IMR-90 (cell line): ENCODE measurements around the gene MRGPRE. TPM values are rescaled to one million over a fixed set of nuclear protein-coding genes. Genes with fewer than 3 reads are reported as not detected.

Source experiments
- ATAC-seq: fragments of 200-7000 bp; cut with Tn5 transposase; 2 replicates; pipeline ENCODE4 v1.9.1; 2020; ENCODE audit warnings: low read depth, mild to moderate bottlenecking, moderate library complexity
- BruUV-seq: library from RNA; stranded (reverse); fragments of 400-500 nt; replicated peaks from 2 replicates; lab custom pipeline; 2021; lab: Mats Ljungman, UMichigan
- CTCF ChIA-PET: fragments of 300-600 bp; formaldehyde crosslinking; extraction: SDS; loops from one replicate; lab custom pipeline; 2021; ENCODE audit warnings: antibody characterized with exemption; lab: Yijun Ruan, JAX
- POLR2A ChIA-PET: fragments of 300-600 bp; sonication (Branson Sonifier 250); formaldehyde crosslinking; loops from one replicate; lab custom pipeline; 2022; ENCODE audit warnings: antibody characterized with exemption; ENCODE audit not compliant: unreplicated experiment; lab: Charles Lee
- DNase-seq: peaks from one replicate; pipeline ENCODE4 v3.0.0; 2013
- H2AFZ ChIP-seq: replicated peaks from 2 replicates; pipeline ENCODE3; 2013; ENCODE audit warnings: low read length, mild to moderate bottlenecking; ENCODE audit not compliant: poor library complexity
- H2AK5ac ChIP-seq: 2 replicates; pipeline ENCODE4 v1.6.1; 2013; ENCODE audit warnings: low read depth, low read length, inconsistent platforms
- H2AK9ac ChIP-seq: replicated peaks from 2 replicates; pipeline ENCODE3; 2013; ENCODE audit warnings: mild to moderate bottlenecking, low read depth, low read length, moderate library complexity; ENCODE audit not compliant: poor library complexity
- H2BK120ac ChIP-seq: 2 replicates; pipeline ENCODE4 v1.6.1; 2013; ENCODE audit warnings: low read depth, low read length, inconsistent platforms
- H2BK15ac ChIP-seq: 3 replicates; pipeline ENCODE4 v1.6.1; 2013; ENCODE audit warnings: low read depth, low read length, inconsistent platforms
- H2BK20ac ChIP-seq: 2 replicates; pipeline ENCODE4 v1.6.1; 2013; ENCODE audit warnings: low read depth, mild to moderate bottlenecking, inconsistent platforms, low read length, moderate library complexity
- H2BK5ac ChIP-seq: 2 replicates; pipeline ENCODE4 v1.6.1; 2013; ENCODE audit warnings: mild to moderate bottlenecking, low read depth, low read length, inconsistent platforms; ENCODE audit not compliant: poor library complexity, severe bottlenecking
- H3K14ac ChIP-seq: replicated peaks from 2 replicates; pipeline ENCODE4 v1.6.1; 2013; ENCODE audit warnings: low read depth, low read length, inconsistent platforms
- H3K18ac ChIP-seq: 2 replicates; pipeline ENCODE4 v1.6.1; 2013; ENCODE audit warnings: low read depth, low read length, control low read depth
- H3K23ac ChIP-seq: 2 replicates; pipeline ENCODE4 v1.6.1; 2013; ENCODE audit warnings: low read depth, low read length, inconsistent platforms
- H3K27ac ChIP-seq: 2 replicates; pipeline ENCODE4 v1.5.1; 2013; ENCODE audit warnings: mild to moderate bottlenecking, control low read depth, low read length; ENCODE audit not compliant: insufficient read depth
- H3K27me3 ChIP-seq: 2 replicates; pipeline ENCODE4 v1.6.1; 2013; ENCODE audit warnings: low read length; ENCODE audit not compliant: control insufficient read depth, insufficient read depth
- H3K36me3 ChIP-seq: 2 replicates; pipeline ENCODE4 v1.6.1; 2013; ENCODE audit warnings: low read length, mixed read lengths; ENCODE audit not compliant: control insufficient read depth, insufficient read depth
- H3K4ac ChIP-seq: 2 replicates; pipeline ENCODE4 v1.6.1; 2013; ENCODE audit warnings: low read depth, low read length, inconsistent platforms
- H3K4me1 ChIP-seq: 2 replicates; pipeline ENCODE4 v1.6.1; 2013; ENCODE audit warnings: low read length, mixed read lengths; ENCODE audit not compliant: control insufficient read depth, insufficient read depth
- H3K4me2 ChIP-seq: 2 replicates; pipeline ENCODE4 v1.6.1; 2013; ENCODE audit warnings: low read depth, mild to moderate bottlenecking, control low read depth, low read length, moderate library complexity
- H3K4me3 ChIP-seq: 2 replicates; pipeline ENCODE4 v1.5.1; 2013; ENCODE audit warnings: low read depth, mild to moderate bottlenecking, control low read depth, low read length, moderate library complexity; ENCODE audit not compliant: insufficient read depth
- H3K56ac ChIP-seq: 2 replicates; pipeline ENCODE4 v1.6.1; 2013; ENCODE audit warnings: low read length, inconsistent platforms; ENCODE audit not compliant: insufficient read depth; ENCODE audit errors: extremely low read depth
- H3K79me1 ChIP-seq, 2 experiments: 2 replicates each; pipeline ENCODE4 v1.6.1; 2013; ENCODE audit warnings: low read length in 2 of 2, inconsistent platforms in 1 of 2, low read depth in 1 of 2
- H3K9ac ChIP-seq: 2 replicates; pipeline ENCODE4 v1.6.1; 2013; ENCODE audit warnings: low read depth, low read length, control low read depth
- H3K9me1 ChIP-seq: 2 replicates; pipeline ENCODE4 v1.6.1; 2013; ENCODE audit warnings: low read length, inconsistent platforms; ENCODE audit not compliant: insufficient read depth
- H3K9me3 ChIP-seq: 2 replicates; pipeline ENCODE4 v1.6.1; 2013; ENCODE audit warnings: low read length; ENCODE audit not compliant: control insufficient read depth, insufficient read depth
- H4K20me1 ChIP-seq: 2 replicates; pipeline ENCODE4 v1.6.1; 2013; ENCODE audit warnings: low read length, inconsistent platforms; ENCODE audit not compliant: insufficient read depth
- H4K5ac ChIP-seq: 2 replicates; pipeline ENCODE4 v1.6.1; 2013; ENCODE audit warnings: mild to moderate bottlenecking, low read depth, low read length, control low read depth
- H4K8ac ChIP-seq, 2 experiments: 2 replicates each; pipeline ENCODE4 v1.6.1; 2013; ENCODE audit warnings: low read depth in 2 of 2, low read length in 2 of 2, control low read depth in 1 of 2, inconsistent platforms in 1 of 2
- H4K91ac ChIP-seq: 2 replicates; pipeline ENCODE4 v1.6.1; 2013; ENCODE audit warnings: low read depth, low read length, inconsistent platforms; ENCODE audit not compliant: insufficient read depth
- BHLHE40 ChIP-seq: fragments of 150-350 bp; IDR thresholded peaks from 2 replicates; pipeline ENCODE4 v1.6.1; 2016; ENCODE audit warnings: mild to moderate bottlenecking, low read depth, low read length
- CEBPB ChIP-seq: IDR thresholded peaks from 2 replicates; pipeline ENCODE4 v1.6.1; 2012; ENCODE audit warnings: low read depth, low read length, improper control_type of control experiment
- FOS ChIP-seq: fragments of 150-350 bp; IDR thresholded peaks from 2 replicates; pipeline ENCODE4 v1.6.1; 2016; ENCODE audit warnings: low read depth, low read length
- MAFK ChIP-seq: IDR thresholded peaks from 2 replicates; pipeline ENCODE4 v1.6.1; 2012; ENCODE audit warnings: low read depth, low read length, improper control_type of control experiment
- MAZ ChIP-seq: IDR thresholded peaks from 2 replicates; pipeline ENCODE4 v1.6.1; 2012; ENCODE audit warnings: low read depth, mild to moderate bottlenecking, low read length, improper control_type of control experiment, moderate library complexity, borderline replicate concordance
- MXI1 ChIP-seq: IDR thresholded peaks from 2 replicates; pipeline ENCODE4 v1.6.1; 2012; ENCODE audit warnings: low read depth, mild to moderate bottlenecking, low read length, moderate library complexity, borderline replicate concordance
- NFE2L2 ChIP-seq: fragments of 150-350 bp; IDR thresholded peaks from 2 replicates; pipeline ENCODE4 v1.6.1; 2016; ENCODE audit warnings: low read depth, mild to moderate bottlenecking, low read length
- POLR2A ChIP-seq: IDR thresholded peaks from 2 replicates; pipeline ENCODE4 v1.6.1; 2012; ENCODE audit warnings: mild to moderate bottlenecking, low read depth, low read length
- RCOR1 ChIP-seq: IDR thresholded peaks from 2 replicates; pipeline ENCODE4 v1.6.1; 2012; ENCODE audit warnings: mild to moderate bottlenecking, low read length, improper control_type of control experiment; ENCODE audit not compliant: insufficient replicate concordance
- SMC3 ChIP-seq: fragments of 150-350 bp; IDR thresholded peaks from 2 replicates; pipeline ENCODE4 v1.6.1; 2016; ENCODE audit warnings: low read depth, mild to moderate bottlenecking, antibody characterized with exemption, low read length, moderate library complexity
- WGBS, 2 experiments: methylation state at CpG; one replicate each; pipeline versions ENCODE4 v1.1.5 to v1.1.7; 2013; ENCODE audit warnings: missing lambda C conversion rate in 2 of 2; ENCODE audit not compliant: insufficient read length in 1 of 2; ENCODE audit errors: extremely low coverage in 2 of 2; 5-methylcytosine and 5-hydroxymethylcytosine counted together
- dilution Hi-C: fragments of 300-500 bp; cut with HindIII; formaldehyde crosslinking; loops from one replicate; pipeline ENCODE4 v1.14.3; 2018; ENCODE audit warnings: low sequenced_read_pairs; ENCODE audit not compliant: unreplicated experiment
- in situ Hi-C: fragments of 300-500 bp; cut with MboI; formaldehyde crosslinking; loops from 3 replicates; pipeline ENCODE4 v1.14.3; 2019; ENCODE audit warnings: low sequenced_read_pairs, inconsistent platforms, mixed read lengths
- intact Hi-C: fragments of 100-400 bp; cut with micrococcal nuclease; formaldehyde crosslinking; loops from 2 replicates; pipeline ENCODE4 v1.10.0; 2022
- polyA plus RNA-seq, 3 experiments: library from polyadenylated mRNA; depleted of rRNA; stranded (reverse); fragments of >200 nt; gene quantifications; 2 replicates each; pipeline ENCODE4 v1.2.3, GENCODE V29; 2012; ENCODE audit warnings: low replicate concordance in 1 of 3
- total RNA-seq: library from RNA; depleted of rRNA; stranded (reverse); fragments of >200 nt; gene quantifications from 2 replicates; pipeline ENCODE4 v1.2.3, GENCODE V29; 2012
- TF ChIP-seq, protein P1 (sequence below): fragments of 150-350 bp; IDR thresholded peaks from 2 replicates; pipeline ENCODE4 v1.6.1; 2016; ENCODE audit warnings: low read depth, mild to moderate bottlenecking, low read length, moderate library complexity, borderline replicate concordance
- TF ChIP-seq, protein P2 (sequence below): fragments of 150-350 bp; IDR thresholded peaks from 2 replicates; pipeline ENCODE4 v1.6.1; 2017; ENCODE audit warnings: mild to moderate bottlenecking, antibody characterized with exemption, low read length, low read depth

MRGPRE gene
- total and polyA plus RNA-seq, 2 of the 4 experiments (the other 2 are of a cell fraction), result not detected

GRCh38 chr11:3217818-3218482, 14.3 kb downstream of the MRGPRE start (continued):
- TF ChIP-seq, protein P1, sequence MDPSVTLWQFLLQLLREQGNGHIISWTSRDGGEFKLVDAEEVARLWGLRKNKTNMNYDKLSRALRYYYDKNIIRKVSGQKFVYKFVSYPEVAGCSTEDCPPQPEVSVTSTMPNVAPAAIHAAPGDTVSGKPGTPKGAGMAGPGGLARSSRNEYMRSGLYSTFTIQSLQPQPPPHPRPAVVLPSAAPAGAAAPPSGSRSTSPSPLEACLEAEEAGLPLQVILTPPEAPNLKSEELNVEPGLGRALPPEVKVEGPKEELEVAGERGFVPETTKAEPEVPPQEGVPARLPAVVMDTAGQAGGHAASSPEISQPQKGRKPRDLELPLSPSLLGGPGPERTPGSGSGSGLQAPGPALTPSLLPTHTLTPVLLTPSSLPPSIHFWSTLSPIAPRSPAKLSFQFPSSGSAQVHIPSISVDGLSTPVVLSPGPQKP, result no peak
- TF ChIP-seq POLR2A (no peak), MAFK (no peak)

DNA sequence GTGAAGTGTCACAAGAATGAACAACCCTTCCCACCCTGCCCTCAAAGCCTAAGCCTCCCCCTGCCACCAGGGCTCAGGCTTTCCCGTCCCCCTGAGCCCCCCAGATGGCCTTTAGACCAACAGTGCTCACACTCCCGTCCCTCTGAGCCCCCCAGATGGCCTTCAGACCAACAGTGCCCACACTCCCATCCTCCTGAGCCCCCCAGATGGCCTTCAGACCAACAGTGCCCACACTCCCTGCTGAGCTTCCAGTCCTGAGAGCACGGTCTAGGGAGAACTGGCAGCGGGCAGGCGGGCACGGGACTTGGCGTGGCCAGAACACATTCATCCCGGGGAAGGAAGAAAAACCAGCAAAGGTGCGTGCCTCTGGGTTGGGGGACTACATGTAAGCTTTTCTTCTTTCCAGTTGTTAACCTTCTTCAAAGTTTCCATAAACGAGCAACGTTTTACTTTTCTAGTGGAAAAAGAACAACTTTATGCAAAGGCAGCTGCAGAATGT, 16.1 kb downstream of the MRGPRE start:
- H3K4ac ChIP-seq, result no peak overlapping the region
- no peaks in the 10 kb centered on the region for H3K4me1 ChIP-seq
- dilution Hi-C loops (no loop called here), in situ Hi-C loops (no loop called here), intact Hi-C loops (loop anchor here (5.0 kb wide), 1 partner anchor 164 kb away; no protein-coding TSS in a partner anchor)
- H3K9ac ChIP-seq, result no peak overlapping the region
- H4K20me1 ChIP-seq, result no peaks in the 10 kb centered on the region
- ATAC-seq (no peak), DNase-seq (no peak)
- WGBS, 2 experiments, result 80% methylated on average over 1 of the region's 11 CpGs; no CpG with 5 or more reads in 1 of the 2 experiments
- no peak overlapping the region for H2BK15ac ChIP-seq
- POLR2A ChIA-PET, result no interaction called here
- no peak overlapping the region for H2BK5ac ChIP-seq
- H3K9me3 ChIP-seq, result peaks cover 5% of the 10 kb centered on the region; the same call in 1 of the 2 replicates
- H3K27me3 ChIP-seq, result peaks cover 47% of the 10 kb centered on the region
- H2BK20ac ChIP-seq, result no peak overlapping the region
- no peak overlapping the region for H3K14ac ChIP-seq
- no peaks in the 10 kb centered on the region for H3K9me1 ChIP-seq
- H3K4me3 ChIP-seq, result no peak overlapping the region
- H3K23ac ChIP-seq, result no peak overlapping the region
- H2AFZ ChIP-seq, result no peak overlapping the region
- no peak overlapping the region for H3K27ac ChIP-seq
- H4K8ac ChIP-seq, result no peak overlapping the region
- H2AK9ac ChIP-seq, result no peak overlapping the region
- no TSS peak for BruUV-seq
- no peak for TF ChIP-seq BHLHE40
- TF ChIP-seq MXI1, result no peak
- no peak for TF ChIP-seq RCOR1
- TF ChIP-seq, protein P2, sequence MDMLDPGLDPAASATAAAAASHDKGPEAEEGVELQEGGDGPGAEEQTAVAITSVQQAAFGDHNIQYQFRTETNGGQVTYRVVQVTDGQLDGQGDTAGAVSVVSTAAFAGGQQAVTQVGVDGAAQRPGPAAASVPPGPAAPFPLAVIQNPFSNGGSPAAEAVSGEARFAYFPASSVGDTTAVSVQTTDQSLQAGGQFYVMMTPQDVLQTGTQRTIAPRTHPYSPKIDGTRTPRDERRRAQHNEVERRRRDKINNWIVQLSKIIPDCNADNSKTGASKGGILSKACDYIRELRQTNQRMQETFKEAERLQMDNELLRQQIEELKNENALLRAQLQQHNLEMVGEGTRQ, result no peak
- no peak for TF ChIP-seq CEBPB
- TF ChIP-seq MAZ, result no peak
- TF ChIP-seq FOS, result no peak
- no peak for TF ChIP-seq NFE2L2
- TF ChIP-seq SMC3, result no peak
- CTCF ChIA-PET, result interaction anchor here (1.2 kb wide), 1 partner anchor 27 kb away, joined by 4 read pairs; no protein-coding TSS in a partner anchor
- no peaks in the 10 kb centered on the region for H3K36me3 ChIP-seq
- H4K91ac ChIP-seq, result no peak overlapping the region
- no peak overlapping the region for H2AK5ac ChIP-seq
- no peak overlapping the region for H3K18ac ChIP-seq
- H3K56ac ChIP-seq, result no peak overlapping the region
- H4K5ac ChIP-seq, result no peak overlapping the region
- no peaks in the 10 kb centered on the region for H3K79me1 ChIP-seq
- H3K4me2 ChIP-seq, result no peak overlapping the region
- H2BK120ac ChIP-seq, result no peak overlapping the region
